K562 (cell line): Measurements from ENCODE around the gene ANK3. TPM values are rescaled to one million over a fixed set of nuclear protein-coding genes. Genes with fewer than 3 reads are reported as not detected.

Source experiments
- BRCA1 ChIP-seq, 2 experiments: fragments of 450-650 bp in 1 of 2; sonication (generic) in 1 of 2; formaldehyde crosslinking in 1 of 2; IDR thresholded peaks; 2 replicates each; pipeline versions ENCODE4 v1.5.0 to v1.6.1; 2017 to 2020; ENCODE audit warnings: mild to moderate bottlenecking in 1 of 2, missing genetic modification reagents in 1 of 2
- CUX1 ChIP-seq: fragments of 200-800 bp; sonication (Bioruptor generic); IDR thresholded peaks from 2 replicates; pipeline ENCODE4 v1.6.1; 2016; ENCODE audit warnings: missing genetic modification characterization, missing compliant biosample characterization
- FOXO4 ChIP-seq: fragments of 450-650 bp; formaldehyde crosslinking; IDR thresholded peaks from 2 replicates; pipeline ENCODE4 v1.4.0; 2020; ENCODE audit warnings: mild to moderate bottlenecking, moderate library complexity
- GATA2 ChIP-seq: sonication (generic); formaldehyde crosslinking; IDR thresholded peaks from 2 replicates; pipeline ENCODE4 v1.4.0; 2020; ENCODE audit warnings: mild to moderate bottlenecking, missing genetic modification reagents
- GTF2F1 ChIP-seq: IDR thresholded peaks from 2 replicates; pipeline ENCODE4 v1.6.1; 2011; ENCODE audit warnings: low read depth, low read length, improper control_type of control experiment
- IRF9 ChIP-seq: fragments of 450-650 bp; IDR thresholded peaks from 2 replicates; pipeline ENCODE4 v1.6.1; 2016; ENCODE audit warnings: missing biosample characterization, missing genetic modification characterization
- MTA1 ChIP-seq: fragments of 450-650 bp; IDR thresholded peaks from 2 replicates; pipeline ENCODE4 v1.6.1; 2017; ENCODE audit warnings: borderline replicate concordance
- PRPF4 ChIP-seq: fragments of 200-400 bp; formaldehyde crosslinking; IDR thresholded peaks from one replicate; pipeline ENCODE4 v1.6.1; 2017; ENCODE audit warnings: low read length, low read depth, mild to moderate bottlenecking; ENCODE audit not compliant: insufficient read depth, poor library complexity, severe bottlenecking
- RAD21 ChIP-seq, 2 experiments: fragments of 250-450 bp in 1 of 2; fragments of 450-650 bp in 1 of 2; sonication (Bioruptor Pico) in 1 of 2; formaldehyde crosslinking in 1 of 2; IDR thresholded peaks in 1 of 2; conservative IDR thresholded peaks in 1 of 2; 2 replicates each; pipeline versions ENCODE4 v1.4.0 to v1.8.0; 2020 to 2022; ENCODE audit warnings: mild to moderate bottlenecking in 2 of 2, moderate library complexity in 1 of 2
- RBM15 ChIP-seq: fragments of 200-400 bp; formaldehyde crosslinking; IDR thresholded peaks from 2 replicates; pipeline ENCODE4 v1.6.1; 2018; ENCODE audit warnings: mild to moderate bottlenecking, low read length, moderate library complexity; ENCODE audit not compliant: insufficient read depth
- SMARCE1 ChIP-seq: fragments of 450-650 bp; IDR thresholded peaks from 2 replicates; pipeline ENCODE4 v1.7.1; 2016; ENCODE audit warnings: mild to moderate bottlenecking
- SREBF1 ChIP-seq: fragments of 150-350 bp; IDR thresholded peaks from 2 replicates; pipeline ENCODE4 v1.6.1; 2014; ENCODE audit warnings: antibody characterized with exemption, low read depth, low read length, borderline replicate concordance
- STAT5A ChIP-seq: IDR thresholded peaks from 2 replicates; pipeline ENCODE4 v1.6.1; 2012; ENCODE audit warnings: low read length, inconsistent platforms, borderline replicate concordance
- ZFP30 ChIP-seq: fragments of 250-450 bp; sonication (Bioruptor Pico); IDR thresholded peaks from 2 replicates; pipeline ENCODE4 v1.8.0; 2022; ENCODE audit warnings: moderate library complexity, mild to moderate bottlenecking, inconsistent platforms, borderline replicate concordance
- ZNF282 ChIP-seq: sonication (generic); formaldehyde crosslinking; IDR thresholded peaks from 2 replicates; pipeline ENCODE4 v1.8.1; 2023; ENCODE audit warnings: missing genetic modification reagents
- ZNF695 ChIP-seq: fragments of 450-650 bp; formaldehyde crosslinking; IDR thresholded peaks from 2 replicates; pipeline ENCODE4 v1.4.0; 2020; ENCODE audit warnings: mild to moderate bottlenecking, moderate library complexity
- polyA plus RNA-seq, 8 experiments: library from polyadenylated mRNA; depleted of rRNA in 4 of 8; stranded (reverse) in 5 of 8; unstranded in 3 of 8; fragments of >200 nt; fragmentation: Nextera tagmentation in 2 of 8; fragmentation: Illumina TruSeq in 1 of 8; extraction: Ambion mirVana in 2 of 8; extraction: Trizol in 1 of 8; gene quantifications; 2 replicates each; pipeline versions ENCODE4 v1.2.1 to v1.2.3, GENCODE V29; 2011 to 2014; ENCODE audit warnings: inconsistent platforms in 1 of 8, missing spikeins in 1 of 8
- total RNA-seq, 7 experiments: library from RNA; depleted of rRNA in 6 of 7; stranded (reverse); fragments of >200 nt in 6 of 7; fragmentation: Illumina TruSeq in 2 of 7; extraction: Trizol in 2 of 7; gene quantifications; 2 replicates each; pipeline versions ENCODE4 v1.2.1 to v1.2.3, GENCODE V29; 2011 to 2021; ENCODE audit warnings: low replicate concordance in 1 of 7

Gene ANK3
- total and polyA plus RNA-seq, 9 of the 15 experiments (the other 6 are each of a cell fraction or from before 2014, with no cell fraction given), result 10.0 to 32.3 (median 17.9) TPM

- no peak for TF ChIP-seq MTA1
- no peak for TF ChIP-seq ZNF695
- no peak for TF ChIP-seq RAD21 (CRISPR knock-in tag; conservative IDR thresholded peaks at IDR 0.05 in 1 of 2, IDR thresholded peaks at IDR 0.05 in 1 of 2)
- peak; percentile 8; the same call in 1 of the 2 replicates for TF ChIP-seq CUX1 (CRISPR knock-in tag)
- TF ChIP-seq IRF9 (tag), result no peak
- TF ChIP-seq GATA2 (CRISPR knock-in tag), result no peak
- TF ChIP-seq SREBF1, result no peak
- no peak for TF ChIP-seq FOXO4 (CRISPR knock-in tag)
- 0 out of 2 replicates have a peak, but pooled peaks have one; percentile 40 for TF ChIP-seq SMARCE1
- no peak for TF ChIP-seq GTF2F1
- TF ChIP-seq BRCA1 (IDR thresholded peaks at IDR 0.05), result no peak
- TF ChIP-seq BRCA1 (CRISPR knock-in tag; IDR thresholded peaks at IDR 0.05), result no peak
- no peak for TF ChIP-seq STAT5A
- TF ChIP-seq RBM15, result no peak
- TF ChIP-seq ZNF282, result no peak
- TF ChIP-seq ZFP30 (CRISPR knock-in tag), result no peak
- TF ChIP-seq PRPF4, result no peak
Measured at GRCh38 chr10:60281792-60282353, 107.8 kb downstream of the ANK3 start (continued).
